ENCODE results near the gene GTF2F1.
"Not testable (repeated sequence)": the region's sequence is repeated elsewhere in the genome, so short reads cannot be mapped to it uniquely, and the experiment has no call there.

The GTF2F1 gene

DNA sequence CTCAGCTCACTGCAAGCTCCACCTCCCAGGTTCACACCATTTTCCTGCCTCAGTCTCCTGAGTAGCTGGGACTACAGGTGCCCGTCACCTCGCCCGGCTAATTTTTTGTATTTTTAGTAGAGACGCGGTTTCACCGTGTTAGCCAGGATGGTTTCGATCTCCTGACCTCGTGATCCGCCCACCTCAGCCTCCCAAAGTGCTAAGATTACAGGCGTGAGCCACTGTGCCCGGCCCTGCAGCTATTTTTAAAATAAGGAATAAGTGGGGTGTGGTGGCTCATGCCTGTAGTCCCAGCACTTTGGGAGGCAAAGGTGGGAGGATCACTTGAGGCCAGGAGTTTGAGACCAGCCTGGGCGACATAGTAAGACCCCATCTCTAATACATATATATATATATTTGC is 32.5 kb downstream of the GTF2F1 start:
- DNase-seq (ENCODE audit: extremely low read depth in 1 of 2, low read depth in 1 of 2), result not testable (repeated sequence)

DNA sequence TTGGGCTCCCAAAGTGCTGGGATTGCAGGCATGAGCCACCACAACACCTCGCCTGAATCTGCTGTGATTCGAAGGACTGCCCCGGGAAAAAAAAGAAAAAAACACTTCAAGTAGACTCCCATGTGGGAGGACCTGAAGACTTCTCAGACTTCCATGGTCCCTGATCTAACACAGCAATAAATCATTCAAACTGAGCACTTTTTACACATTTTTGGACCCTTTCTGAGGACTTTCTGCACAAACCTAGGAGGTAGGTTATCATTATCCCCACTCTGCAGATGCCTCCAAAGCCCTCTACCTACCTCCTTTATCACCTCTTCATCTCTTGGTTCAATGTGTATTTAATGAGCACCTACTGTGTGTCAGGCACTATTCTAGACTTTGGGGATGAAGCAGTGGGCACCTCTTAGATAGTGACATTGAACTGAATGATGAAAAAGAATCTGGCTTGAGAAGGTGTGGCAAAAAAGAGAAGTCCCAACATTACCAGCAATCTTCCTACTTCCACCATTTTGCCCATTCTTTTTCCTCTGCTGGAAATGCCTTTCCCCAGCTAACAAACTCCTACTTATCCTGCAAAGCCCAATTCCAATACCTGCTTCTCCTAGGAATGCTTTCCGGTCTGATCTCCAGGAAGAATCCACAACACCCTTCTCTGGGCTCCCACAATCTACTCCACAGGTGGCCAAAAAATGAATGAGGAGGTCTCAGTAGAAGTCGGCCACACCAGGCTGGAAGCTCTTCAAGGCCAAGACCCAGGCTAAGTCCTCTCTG is 33.2 kb downstream of the GTF2F1 start:
- DNase-seq (ENCODE audit: extremely low read depth in 1 of 2, low read depth in 1 of 2), result no peak

DNA sequence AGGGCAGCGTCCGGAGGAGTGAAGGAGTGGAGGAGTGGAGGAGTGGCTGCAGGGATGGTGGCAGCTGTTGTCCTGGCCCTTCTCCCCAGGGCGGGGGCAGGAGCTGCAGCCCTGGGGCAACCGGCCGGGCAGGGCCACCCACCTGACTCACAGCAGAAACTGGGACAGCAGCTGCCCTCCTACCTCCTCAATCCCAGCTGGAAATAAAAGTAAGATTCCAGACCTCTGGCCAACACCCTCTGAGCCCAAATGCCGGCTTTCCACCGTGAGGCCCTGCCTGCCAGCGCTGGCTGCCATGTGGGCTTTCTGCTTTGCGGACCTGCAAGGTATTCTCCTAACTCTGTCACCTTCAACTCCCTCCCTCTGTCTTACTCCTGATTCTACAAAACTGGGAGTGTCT is 35.0 kb downstream of the GTF2F1 start:
- DNase-seq (ENCODE audit: extremely low read depth in 1 of 2, low read depth in 1 of 2), result no peak

DNA sequence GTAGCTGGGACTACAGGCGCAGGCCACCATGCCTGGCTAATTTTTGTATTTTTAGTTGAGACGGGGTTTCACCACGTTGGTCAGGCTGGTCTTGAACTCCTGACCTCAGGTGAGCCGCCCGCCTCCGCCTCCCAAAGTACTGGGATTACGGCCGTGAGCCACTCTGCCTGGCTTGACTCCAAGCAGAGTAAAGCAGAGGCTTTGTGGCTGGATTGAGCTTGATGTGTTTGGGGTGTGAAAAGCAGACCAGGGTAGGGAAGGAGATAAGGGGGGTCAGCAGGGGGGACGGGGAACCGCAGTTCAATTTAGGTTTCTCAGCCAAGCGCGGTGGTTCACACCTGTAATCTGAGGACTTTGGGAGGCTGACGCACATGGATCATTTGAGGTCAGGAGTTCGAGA is 35.8 kb downstream of the GTF2F1 start:
- DNase-seq (ENCODE audit: extremely low read depth in 1 of 2, low read depth in 1 of 2), result no peak

DNA sequence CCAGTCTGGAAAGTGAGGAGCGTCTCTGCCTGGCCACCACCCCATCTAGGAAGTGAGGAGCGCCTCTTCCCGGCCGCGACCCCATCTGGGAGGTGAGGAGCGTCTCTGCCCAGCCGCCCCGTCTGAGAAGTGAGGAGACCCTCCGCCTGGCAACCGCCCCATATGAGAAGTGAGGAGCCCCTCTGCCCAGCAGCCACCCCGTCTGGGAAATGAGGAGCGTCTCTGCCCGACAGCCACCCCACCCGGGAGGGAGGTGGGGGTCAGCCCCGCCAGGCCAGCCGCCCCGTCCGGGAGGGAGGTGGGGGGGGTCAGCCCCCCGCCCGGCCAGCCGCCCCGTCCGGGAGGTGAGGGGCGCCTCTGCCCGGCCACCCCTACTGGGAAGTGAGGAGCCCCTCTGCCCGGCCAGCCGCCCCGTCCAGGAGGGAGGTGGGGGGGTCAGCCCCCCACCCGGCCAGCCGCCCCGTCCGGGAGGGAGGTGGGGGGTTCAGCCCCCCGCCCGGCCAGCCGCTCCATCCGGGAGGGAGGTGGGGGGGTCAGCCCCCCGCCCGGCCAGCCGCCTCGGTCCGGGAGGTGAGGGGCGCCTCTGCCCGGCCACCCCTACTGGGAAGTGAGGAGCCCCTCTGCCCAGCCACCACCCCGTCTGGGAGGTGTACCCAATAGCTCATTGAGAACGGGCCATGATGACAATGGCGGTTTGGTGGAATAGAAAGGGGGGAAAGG is 37.5 kb downstream of the GTF2F1 start:
- not testable (repeated sequence) for DNase-seq (ENCODE audit: extremely low read depth in 1 of 2, low read depth in 1 of 2)

DNA sequence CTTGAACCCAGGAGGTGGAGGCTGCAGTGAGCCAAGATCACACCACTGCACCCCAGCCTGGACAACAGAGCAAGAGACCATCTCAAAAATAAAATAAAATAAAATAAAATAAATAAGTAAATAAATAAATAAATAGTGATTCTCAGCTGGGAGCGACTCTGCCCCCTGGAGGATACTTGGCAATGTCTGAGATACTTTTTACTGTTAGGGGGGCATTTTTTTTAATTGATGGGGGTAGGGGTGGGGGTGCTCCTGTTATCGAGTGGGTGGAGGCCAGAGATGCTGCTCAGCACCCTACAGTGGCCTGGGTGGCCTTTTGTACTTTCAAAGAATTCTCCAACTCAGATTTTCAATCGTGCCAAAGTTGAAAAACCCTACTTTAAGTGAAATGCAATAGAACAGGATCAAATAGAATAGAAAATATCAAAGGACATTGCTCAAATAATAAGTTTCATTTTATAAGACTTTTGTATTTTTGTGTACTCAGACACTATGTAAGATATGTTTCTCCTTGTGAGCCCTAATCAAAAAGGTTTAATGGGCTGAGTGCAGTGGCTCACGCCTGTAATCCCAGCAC is 38.8 kb downstream of the GTF2F1 start:
- DNase-seq (ENCODE audit: extremely low read depth in 1 of 2, low read depth in 1 of 2), result no peak

DNA sequence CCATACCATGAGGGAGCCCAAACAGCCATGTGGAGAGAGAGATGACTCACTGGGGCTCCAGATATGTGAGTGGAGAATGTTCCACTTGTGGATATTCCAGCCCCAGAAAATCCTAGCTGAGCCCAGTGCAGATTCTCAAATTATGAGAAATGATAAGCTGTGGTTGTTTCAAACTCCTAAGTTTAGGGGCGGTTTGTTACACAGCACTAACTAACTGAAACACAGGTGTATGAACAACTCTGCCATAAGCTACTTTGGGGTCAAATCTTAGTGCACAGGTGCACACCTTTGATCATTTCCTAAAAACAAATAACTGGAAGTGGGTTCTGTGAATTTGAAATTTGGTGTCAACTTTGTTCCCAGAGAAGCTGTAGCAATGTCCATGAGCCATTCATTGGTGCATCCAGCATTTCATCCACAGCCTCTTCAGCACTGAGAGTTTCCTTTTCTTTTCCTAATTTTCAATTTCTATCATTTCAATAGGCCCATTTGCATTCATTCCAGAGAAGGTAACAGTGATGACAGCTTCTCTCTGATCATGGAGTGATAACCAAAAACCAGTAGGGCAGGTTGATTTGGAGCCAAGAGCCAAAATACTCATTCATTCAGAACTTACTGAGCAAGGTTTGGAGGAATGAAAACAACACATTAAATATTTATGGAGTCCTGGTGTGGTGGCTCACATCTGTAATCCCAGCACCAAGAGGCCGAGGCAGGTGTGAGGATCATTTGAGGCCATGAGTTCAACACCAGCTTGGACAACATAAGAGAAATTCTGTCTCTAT is 40.4 kb downstream of the GTF2F1 start:
- DNase-seq (ENCODE audit: extremely low read depth in 1 of 2, low read depth in 1 of 2), result no peak

DNA sequence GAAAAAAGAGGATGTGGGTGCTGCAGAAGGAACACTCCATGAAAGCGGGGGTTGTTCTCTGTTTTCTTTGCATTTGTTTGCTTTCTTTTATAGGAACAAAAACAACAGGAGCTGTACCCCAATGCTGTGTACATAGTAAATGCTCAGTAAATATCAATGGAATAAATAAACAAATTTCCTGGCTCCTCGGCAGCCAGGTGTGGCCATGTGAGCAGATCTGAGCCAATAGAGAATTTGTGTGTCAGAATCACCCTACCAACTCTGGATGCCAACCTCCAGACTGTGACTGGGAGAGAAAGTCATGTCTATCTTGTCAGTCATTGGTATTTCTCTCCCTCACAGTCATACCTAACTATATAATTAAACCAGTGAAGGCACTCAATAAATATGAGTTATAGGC is 42.3 kb downstream of the GTF2F1 start:
- no peak for DNase-seq (ENCODE audit: extremely low read depth in 1 of 2, low read depth in 1 of 2)

DNA sequence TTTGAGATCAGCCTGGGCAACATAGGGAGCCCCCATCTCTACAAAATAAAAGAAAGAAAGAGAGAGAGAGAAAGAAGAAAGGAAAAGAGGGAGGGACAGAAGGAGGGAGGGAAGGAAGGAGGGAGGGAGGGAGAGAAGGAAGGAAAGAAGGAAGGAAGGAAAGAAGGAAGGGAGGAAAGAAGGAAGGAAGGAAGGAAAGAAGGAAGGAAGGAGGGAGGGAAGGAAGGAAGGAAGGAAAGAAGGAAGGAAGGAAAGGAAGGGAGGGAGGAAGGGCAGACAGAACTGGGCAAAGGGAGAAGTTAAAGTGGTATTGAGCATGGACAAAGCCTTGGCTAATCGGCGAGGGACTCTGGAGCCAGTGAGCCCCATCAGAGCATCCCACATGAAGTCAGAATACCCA is 43.7 kb downstream of the GTF2F1 start:
- not testable (repeated sequence) for DNase-seq (ENCODE audit: extremely low read depth in 1 of 2, low read depth in 1 of 2)

DNA sequence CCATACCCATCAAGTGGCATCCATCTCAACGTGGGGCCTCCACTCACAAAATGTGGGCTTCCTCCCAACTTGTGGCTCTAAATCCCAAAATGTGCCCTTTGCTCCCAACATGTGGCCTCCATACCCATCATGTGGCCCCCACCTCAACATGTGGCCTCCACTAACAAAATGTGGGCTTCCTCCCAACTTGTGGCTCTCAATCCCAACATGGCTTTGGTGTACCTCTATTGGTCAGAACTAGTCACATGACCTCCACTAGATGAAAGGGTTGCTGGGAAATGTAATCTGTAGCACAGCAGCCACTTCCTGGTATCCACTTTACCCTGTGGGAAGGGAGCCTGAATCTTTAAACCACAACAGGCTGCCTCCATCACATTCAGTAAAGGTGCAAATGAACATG is 49.5 kb downstream of the GTF2F1 start:
- DNase-seq (ENCODE audit: extremely low read depth in 1 of 2, low read depth in 1 of 2), result no peak

DNA sequence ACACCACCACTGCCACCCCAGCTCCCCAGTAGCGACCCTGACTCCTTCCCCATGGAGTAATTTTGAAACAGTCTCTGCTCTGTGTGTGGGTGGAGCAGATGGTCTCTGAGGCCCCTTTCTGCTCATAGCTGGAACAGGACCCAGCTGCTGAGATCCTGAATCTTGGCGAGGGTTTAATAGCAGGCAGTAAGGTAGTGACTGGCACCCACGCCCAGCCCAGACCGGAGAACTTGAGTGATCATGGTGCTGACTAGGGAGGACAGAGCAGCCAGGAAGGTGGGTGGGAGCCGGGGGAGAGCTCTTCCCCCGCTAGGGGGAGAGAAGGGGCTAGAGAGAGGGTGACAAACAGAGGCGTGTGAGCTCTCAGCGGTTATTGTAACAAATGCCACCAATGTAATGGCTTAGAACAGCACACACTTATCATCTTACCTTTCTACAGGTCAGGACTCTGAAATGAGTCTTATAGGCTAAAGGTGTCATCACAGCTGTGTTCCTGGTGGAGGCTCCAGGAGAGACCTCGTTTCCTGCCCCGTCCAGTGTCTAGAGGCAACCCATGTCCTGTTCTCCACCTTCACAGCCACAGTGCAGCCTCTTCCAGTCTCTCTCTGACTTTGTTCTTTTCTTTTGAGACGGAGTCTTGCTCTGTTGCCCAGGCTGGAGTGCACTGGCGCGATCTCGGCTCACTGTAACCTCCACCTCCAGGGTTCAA is 52.3 kb downstream of the GTF2F1 start:
- peak in 1 of 2 donors; percentile 19 for DNase-seq (ENCODE audit: extremely low read depth in 1 of 2, low read depth in 1 of 2)

DNA sequence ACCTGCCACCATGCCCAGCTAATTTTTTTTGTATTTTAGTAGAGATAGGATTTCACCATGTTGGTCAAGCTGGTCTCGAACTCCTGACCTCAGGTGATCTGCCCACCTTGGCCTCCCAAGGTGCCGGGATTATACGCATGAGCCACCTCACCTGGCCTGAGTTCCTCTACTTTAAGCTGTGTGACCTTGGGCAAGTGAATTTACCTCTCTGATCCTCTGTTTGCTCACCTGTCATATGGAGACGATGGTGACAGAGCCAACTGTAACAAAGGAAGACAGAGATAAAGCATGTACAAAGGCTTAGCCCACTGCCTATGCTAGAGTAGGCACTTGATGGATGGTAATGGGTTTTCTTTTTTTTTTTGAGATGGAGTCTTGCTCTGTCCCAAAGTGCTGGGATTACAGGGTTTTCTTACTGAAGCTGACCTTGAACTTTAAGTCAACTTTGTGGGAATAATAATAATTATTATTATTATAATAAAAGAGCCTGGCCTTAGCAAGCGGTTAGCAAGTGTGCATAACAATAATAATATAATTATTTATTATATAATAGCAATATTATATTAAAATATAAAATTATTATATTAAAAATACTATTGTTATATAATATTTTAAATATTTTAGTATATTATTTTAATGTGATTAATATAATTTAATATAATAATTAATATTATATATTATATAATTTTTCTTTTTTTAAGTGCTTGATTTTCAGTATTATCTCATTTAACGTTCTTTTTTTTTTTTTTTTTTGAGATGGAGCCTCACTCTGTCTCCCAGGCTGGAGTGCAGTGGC is 58.3 kb downstream of the GTF2F1 start:
- no peak for DNase-seq (ENCODE audit: extremely low read depth in 1 of 2, low read depth in 1 of 2)

DNA sequence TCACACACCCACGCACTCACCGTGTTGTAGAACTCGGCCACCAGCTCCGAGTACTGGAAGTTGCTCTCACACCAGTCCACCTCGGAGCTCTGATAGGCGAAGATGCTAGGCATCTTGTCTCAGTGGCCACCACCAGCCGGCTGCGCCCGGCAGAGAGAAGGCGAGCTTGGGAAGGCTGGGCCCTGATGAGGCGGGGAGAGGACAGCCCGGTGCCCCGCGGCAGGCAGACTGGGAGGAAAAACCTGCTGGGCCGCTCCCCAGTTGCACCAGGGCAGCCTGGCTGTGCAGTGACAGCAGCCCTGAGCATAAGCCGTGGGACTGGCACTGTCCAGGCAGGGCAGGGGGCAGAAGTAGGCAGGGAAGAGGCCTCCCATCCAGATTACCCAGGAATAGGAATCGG is 59.5 kb downstream of the GTF2F1 start, which contains the start of gene ACER1:
TSS of gene ACER1 (minus strand) at position 174 of the 400 bp plus-strand sequence. CDS start at position 113, 61 bp downstream.
- DNase-seq (ENCODE audit: extremely low read depth in 1 of 2, low read depth in 1 of 2), result no peak
